Esophagus muscularis mucosa (tissue), 3 donors: ENCODE results near the gene ATG10.

Experiments
- CTCF ChIP-seq, 3 experiments: fragments of 200-600 bp in 2 of 3; fragments of 450-650 bp in 1 of 3; sonication (generic) in 2 of 3; IDR thresholded peaks; one replicate each; pipeline ENCODE4 v1.5.1; 2017 to 2019; ENCODE audit warnings: antibody characterized with exemption in 3 of 3, mild to moderate bottlenecking in 2 of 3, moderate library complexity in 1 of 3
- POLR2AphosphoS5 ChIP-seq, 2 donors: sonication (generic); formaldehyde crosslinking; IDR thresholded peaks; one replicate each; pipeline ENCODE4 v1.6.1; 2017; ENCODE audit warnings: antibody characterized with exemption in 2 of 2

- TF ChIP-seq POLR2AphosphoS5 (IDR thresholded peaks at IDR 0.05) (no peak), CTCF (IDR thresholded peaks at IDR 0.05) (no peak)
Measured at GRCh38 chr5:82023644-82024043, 51.8 kb downstream of the ATG10 start.
